Cardiac muscle cell (in vitro differentiated cells and primary cell): ENCODE measurements around the gene ATP1B2. TPM values are rescaled to one million over a fixed set of nuclear protein-coding genes. Genes with fewer than 3 reads are reported as not detected.
"Not testable (repeated sequence)": the region's sequence is repeated elsewhere in the genome, so short reads cannot be mapped to it uniquely, and the experiment has no call there.

ENCODE experiments used
- DNase-seq, 2 donors: peaks; one replicate each; pipeline versions ENCODE4 v3.0.0 to v3.0.0-alpha.2; 2010 to 2017; ENCODE audit warnings: low read depth in 1 of 2, low spot score in 1 of 2
- H3K27ac ChIP-seq: fragments of 200-600 bp; sonication (generic); 2 replicates; pipeline ENCODE4 v1.5.1; 2016
- H3K27me3 ChIP-seq: fragments of 200-600 bp; sonication (generic); 2 replicates; pipeline ENCODE4 v1.6.0; 2016; ENCODE audit warnings: control low read depth
- H3K36me3 ChIP-seq: fragments of 200-600 bp; sonication (generic); 2 replicates; pipeline ENCODE4 v1.5.1; 2016; ENCODE audit warnings: control low read depth
- H3K4me1 ChIP-seq: fragments of 200-600 bp; sonication (generic); 2 replicates; pipeline ENCODE4 v1.8.1; 2017; ENCODE audit warnings: low read depth, mild to moderate bottlenecking, mixed run types
- H3K4me3 ChIP-seq: fragments of 200-600 bp; sonication (generic); 2 replicates; pipeline ENCODE4 v1.5.1; 2016; ENCODE audit warnings: mild to moderate bottlenecking
- H3K9me3 ChIP-seq: fragments of 200-600 bp; sonication (generic); 2 replicates; pipeline ENCODE4 v1.5.1; 2017; ENCODE audit warnings: low read depth, mild to moderate bottlenecking, control low read depth
- polyA plus RNA-seq: library from polyadenylated mRNA; unstranded; fragments of >200 nt; fragmentation: Nextera tagmentation; extraction: Ambion mirVana; gene quantifications from 2 replicates; pipeline ENCODE4 v1.2.1, GENCODE V29; 2016
- total RNA-seq: library from RNA; depleted of rRNA; stranded (reverse); fragments of >200 nt; gene quantifications from 2 replicates; pipeline ENCODE4 v1.2.3, GENCODE V29; 2016
- TF ChIP-seq, protein P1 (sequence below): IDR thresholded peaks from 2 replicates; pipeline ENCODE4 v1.5.1; 2012; ENCODE audit warnings: low read depth, mild to moderate bottlenecking, low read length

Gene ATP1B2
- total and polyA plus RNA-seq, 2 experiments from 2014 or later, result 34.6 to 157 TPM

DNA sequence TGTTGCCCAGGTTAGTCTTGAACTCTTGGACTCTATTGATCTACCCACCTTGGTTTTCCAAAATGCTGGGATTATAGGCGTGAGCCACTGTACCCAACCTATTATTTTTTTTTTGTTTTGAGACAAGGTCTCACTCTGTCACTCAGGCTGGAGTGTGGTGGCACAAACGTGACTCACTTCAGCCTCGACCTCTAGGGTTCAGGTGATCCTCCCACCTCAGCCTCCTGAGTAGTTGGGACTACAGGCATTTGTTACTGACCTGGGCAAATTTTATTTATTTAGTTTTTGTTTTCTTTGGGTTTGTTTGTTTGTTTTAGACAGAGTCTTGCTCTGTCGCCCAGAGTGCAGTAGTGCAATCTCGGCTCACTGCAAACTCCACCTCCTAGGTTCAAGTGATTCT is 27.1 kb upstream of the ATP1B2 start:
- Histone ChIP-seq H3K4me3 (no peak overlapping the region), H3K27ac (no peak overlapping the region), H3K36me3 (no peaks in the 10 kb centered on the region), H3K4me1 (peaks cover 9% of the 10 kb centered on the region), H3K27me3 (no peaks in the 10 kb centered on the region), H3K9me3 (no peaks in the 10 kb centered on the region)
- no peak for DNase-seq
- TF ChIP-seq, protein P1, sequence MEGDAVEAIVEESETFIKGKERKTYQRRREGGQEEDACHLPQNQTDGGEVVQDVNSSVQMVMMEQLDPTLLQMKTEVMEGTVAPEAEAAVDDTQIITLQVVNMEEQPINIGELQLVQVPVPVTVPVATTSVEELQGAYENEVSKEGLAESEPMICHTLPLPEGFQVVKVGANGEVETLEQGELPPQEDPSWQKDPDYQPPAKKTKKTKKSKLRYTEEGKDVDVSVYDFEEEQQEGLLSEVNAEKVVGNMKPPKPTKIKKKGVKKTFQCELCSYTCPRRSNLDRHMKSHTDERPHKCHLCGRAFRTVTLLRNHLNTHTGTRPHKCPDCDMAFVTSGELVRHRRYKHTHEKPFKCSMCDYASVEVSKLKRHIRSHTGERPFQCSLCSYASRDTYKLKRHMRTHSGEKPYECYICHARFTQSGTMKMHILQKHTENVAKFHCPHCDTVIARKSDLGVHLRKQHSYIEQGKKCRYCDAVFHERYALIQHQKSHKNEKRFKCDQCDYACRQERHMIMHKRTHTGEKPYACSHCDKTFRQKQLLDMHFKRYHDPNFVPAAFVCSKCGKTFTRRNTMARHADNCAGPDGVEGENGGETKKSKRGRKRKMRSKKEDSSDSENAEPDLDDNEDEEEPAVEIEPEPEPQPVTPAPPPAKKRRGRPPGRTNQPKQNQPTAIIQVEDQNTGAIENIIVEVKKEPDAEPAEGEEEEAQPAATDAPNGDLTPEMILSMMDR, result no peak

DNA sequence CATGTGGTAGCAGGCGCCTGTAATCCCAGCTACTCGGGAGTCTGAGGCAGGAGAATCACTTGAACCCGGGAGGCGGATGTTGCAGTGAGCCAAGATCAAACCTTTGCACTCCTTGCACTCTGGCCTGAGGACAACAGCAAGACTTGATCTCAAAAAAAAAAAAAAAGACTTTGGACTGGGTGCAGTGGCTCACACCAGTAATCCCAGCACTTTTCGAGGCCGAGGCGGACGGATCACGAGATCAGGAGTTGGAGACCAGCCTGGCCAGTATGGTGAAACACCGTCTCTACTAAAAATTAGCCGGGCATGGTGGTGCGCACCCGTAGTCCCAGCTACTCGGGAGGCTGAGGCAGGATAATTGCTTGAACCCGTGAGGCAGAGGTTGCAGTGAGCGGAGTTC is 25.0 kb upstream of the ATP1B2 start:
- H3K9me3 ChIP-seq, DNase-seq, H3K27me3 ChIP-seq, H3K4me1 ChIP-seq, H3K27ac ChIP-seq, H3K4me3 ChIP-seq, H3K36me3 ChIP-seq: not testable (repeated sequence)

DNA sequence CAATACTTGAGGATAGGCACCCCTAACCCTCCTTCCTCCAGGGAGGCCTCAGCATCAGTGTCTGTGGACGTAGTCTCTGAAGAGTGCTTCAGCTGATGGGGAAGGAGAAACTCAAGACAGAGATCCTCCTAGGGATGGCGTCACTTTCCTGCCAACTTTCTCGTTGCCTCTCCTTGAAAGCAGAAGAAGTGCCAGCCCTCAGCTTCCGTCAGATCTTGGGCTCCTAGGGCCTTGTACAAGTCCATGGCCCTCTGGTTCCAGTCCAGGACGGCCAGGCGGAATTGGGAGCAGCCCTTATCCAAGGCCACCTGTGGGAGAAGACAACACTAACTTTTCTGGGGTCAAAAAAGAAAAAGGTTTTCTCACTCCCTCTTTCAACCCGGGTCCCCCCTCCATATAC is 24.4 kb upstream of the ATP1B2 start:
- peaks cover 9% of the 10 kb centered on the region for H3K4me1 ChIP-seq
- no peak for DNase-seq
- no peaks in the 10 kb centered on the region for H3K36me3 ChIP-seq
- H3K9me3 ChIP-seq, result no peaks in the 10 kb centered on the region
- peak overlapping the region; percentile 97 for H3K27ac ChIP-seq
- TF ChIP-seq, protein P1, result no peak
- no peaks in the 10 kb centered on the region for H3K27me3 ChIP-seq
- peak overlapping the region; percentile 65 for H3K4me3 ChIP-seq

DNA sequence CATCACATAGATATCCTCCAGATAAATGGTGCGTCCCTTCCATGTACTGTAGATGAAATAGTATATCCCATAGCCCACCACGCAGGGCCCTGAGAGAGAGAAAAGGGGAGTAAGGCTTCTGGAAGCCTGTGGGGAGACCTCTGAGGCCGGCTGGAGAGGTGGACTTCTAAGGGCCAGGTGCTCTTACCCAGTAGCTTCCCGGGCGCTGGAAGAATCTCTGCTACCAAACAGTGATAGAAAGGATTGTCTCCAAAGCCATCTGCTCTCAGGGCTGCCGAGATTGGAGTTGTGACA is 23.8 kb upstream of the ATP1B2 start:
- H3K36me3 ChIP-seq, result no peaks in the 10 kb centered on the region
- peak overlapping the region; percentile 97 for H3K27ac ChIP-seq
- H3K4me3 ChIP-seq, result peak overlapping the region; percentile 65
- H3K4me1 ChIP-seq, result peaks cover 9% of the 10 kb centered on the region
- no peaks in the 10 kb centered on the region for H3K27me3 ChIP-seq
- DNase-seq, result peak in 1 of 2 donors; percentile 21
- TF ChIP-seq, protein P1, result no peak
- H3K9me3 ChIP-seq, result no peaks in the 10 kb centered on the region

DNA sequence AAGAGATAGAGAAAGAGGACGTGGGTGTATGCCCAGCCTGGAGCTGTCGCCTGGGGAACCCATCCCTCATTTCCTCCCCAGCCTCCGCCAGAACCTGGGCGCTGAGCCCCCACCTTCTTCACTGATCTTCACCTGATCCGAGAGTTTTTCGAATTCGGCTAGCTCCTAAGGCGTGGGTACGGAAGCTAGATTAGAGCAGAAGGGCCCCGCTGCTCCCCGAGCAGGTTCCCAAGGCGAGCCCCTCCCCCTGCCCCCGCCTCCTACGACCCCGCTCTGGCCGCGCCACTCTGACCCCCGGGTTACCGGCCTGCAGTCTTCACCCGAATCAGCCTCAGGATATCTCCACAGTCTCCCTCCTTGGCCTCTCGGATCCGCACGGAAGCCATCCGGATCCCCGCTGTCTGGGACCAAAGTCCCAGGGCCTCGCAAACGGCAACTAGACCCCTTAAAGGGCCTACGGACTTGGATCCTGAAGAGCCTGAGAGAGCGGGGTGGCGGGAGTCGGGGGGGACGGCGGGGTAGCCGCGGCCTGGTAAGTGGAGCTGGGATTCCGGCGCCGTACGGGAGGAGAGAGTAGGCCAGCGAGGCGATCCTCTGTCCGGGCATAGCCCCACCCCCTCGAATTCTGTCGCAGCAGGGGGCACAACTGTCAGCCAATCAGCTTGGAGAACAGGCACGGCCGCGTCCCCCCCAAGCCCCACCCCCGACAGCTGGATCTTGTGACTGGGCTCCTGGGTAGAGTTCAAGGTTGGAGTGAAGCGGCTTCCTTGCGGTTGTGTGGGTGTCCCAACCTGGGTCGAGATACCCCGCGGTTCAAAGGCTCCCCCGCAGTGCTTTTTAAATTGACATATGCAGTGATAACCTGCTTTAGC is 23.2 kb upstream of the ATP1B2 start, which contains the start of gene SAT2:
Gene SAT2, minus strand, starts transcription at position 572 of the 872 bp plus-strand sequence. Its CDS starts 186 bp downstream, at position 386.
- TF ChIP-seq, protein P1, result no peak
- Histone ChIP-seq H3K4me3 (peak within 1 kb of the TSS; percentile 65), H3K4me1 (peaks cover 9% of the 10 kb centered on the region), H3K9me3 (no peaks in the 10 kb centered on the region), H3K27me3 (no peaks in the 10 kb centered on the region), H3K27ac (peak within 1 kb of the TSS; percentile 97), H3K36me3 (no peaks in the 10 kb centered on the region)
- DNase-seq, result peak; percentile 96 to 98

DNA sequence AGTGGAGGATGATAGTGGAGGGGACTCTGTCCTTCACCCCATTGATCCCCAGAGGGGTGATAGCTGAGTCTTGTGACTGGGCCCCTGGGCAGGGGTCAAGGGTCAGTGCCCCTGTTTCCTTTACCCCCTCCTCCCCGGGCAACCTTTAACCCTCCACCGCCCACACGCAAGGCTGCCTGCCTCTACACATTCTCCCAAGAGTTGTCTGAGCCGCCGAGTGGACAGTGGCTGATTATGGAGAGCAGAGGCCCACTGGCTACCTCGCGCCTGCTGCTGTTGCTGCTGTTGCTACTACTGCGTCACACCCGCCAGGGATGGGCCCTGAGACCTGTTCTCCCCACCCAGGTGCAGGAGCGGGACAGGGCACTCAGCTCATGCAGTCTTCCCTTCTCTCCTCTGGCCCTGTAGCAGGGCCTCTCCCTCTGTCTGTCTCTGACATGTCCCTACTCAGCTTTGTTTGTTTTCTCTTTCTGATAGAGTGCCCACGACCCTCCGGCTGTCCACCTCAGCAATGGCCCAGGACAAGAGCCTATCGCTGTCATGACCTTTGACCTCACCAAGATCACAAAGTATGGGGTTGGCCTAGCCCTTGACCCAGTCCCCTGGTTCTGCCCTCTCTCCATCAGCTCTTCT is 20.7 kb upstream of the ATP1B2 start, which contains the start of gene SHBG:
Gene SHBG, plus strand, starts transcription at position 197 of the 633 bp plus-strand sequence. Its CDS starts 38 bp downstream, at position 235.
- Histone ChIP-seq H3K36me3 (no peaks in the 10 kb centered on the region), H3K27me3 (no peaks in the 10 kb centered on the region), H3K27ac (no peak within 1 kb of the TSS), H3K4me1 (peaks cover 16% of the 10 kb centered on the region), H3K9me3 (no peaks in the 10 kb centered on the region), H3K4me3 (no peak within 1 kb of the TSS)
- no peak for DNase-seq
- TF ChIP-seq, protein P1, result no peak
